ENCODE measurements around the gene FBXO27.

FBXO27 gene

DNA sequence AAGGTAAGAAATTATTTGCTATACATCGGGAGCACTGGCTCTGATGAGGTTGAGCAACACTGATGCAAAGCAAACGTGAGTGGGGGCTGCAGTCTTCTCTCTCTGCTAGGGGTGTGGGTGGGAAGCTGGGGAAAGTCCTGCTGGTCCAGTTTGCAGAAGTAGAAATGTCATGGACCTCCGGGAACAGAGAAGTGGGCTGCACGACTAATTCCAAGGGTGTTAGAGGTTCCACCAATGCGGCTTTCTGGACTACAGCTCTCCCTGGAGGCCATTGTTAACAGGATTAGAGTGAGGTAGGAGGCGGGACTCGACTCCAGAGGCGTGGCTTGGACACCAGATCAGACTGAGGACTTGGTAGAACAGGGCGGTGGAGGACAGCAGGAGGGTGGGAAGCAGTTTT is 5.7 kb upstream of the FBXO27 start:
- Histone ChIP-seq H3K9ac (ENCODE audit: low read depth, low read length) (no peak overlapping the region), H3K4me1 (ENCODE audit: insufficient read depth, low read length) (no peaks in the 10 kb centered on the region), H3K9me3 (ENCODE audit: insufficient read depth, low read length, severe bottlenecking) (no peaks in the 10 kb centered on the region), H3K79me2 (ENCODE audit: insufficient read depth, low read length) (no peaks in the 10 kb centered on the region), H2AFZ (ENCODE audit: low read depth, low read length) (no peak overlapping the region), H3K4me3 (ENCODE audit: low read depth in 1 of 2, low read length in 2 of 2) (no peak overlapping the region), H3K27ac (ENCODE audit: low read length) (no peak overlapping the region), H3K36me3 (ENCODE audit: insufficient read depth, low read length) (no peaks in the 10 kb centered on the region), H4K20me1 (ENCODE audit: insufficient read depth, low read length) (no peaks in the 10 kb centered on the region), H3K4me2 (ENCODE audit: insufficient read depth, low read length) (no peak overlapping the region), H3K27me3 (ENCODE audit: insufficient read depth, low read length, poor library complexity) (no peaks in the 10 kb centered on the region)
- DNase-seq (no peak), ATAC-seq (ENCODE audit: insufficient read depth, low read depth) (no peak)
- no peak for TF ChIP-seq EZH2 (IDR thresholded peaks at IDR 0.05; ENCODE audit: borderline replicate concordance, low read depth, low read length, severe bottlenecking)
- TF ChIP-seq, protein P1, sequence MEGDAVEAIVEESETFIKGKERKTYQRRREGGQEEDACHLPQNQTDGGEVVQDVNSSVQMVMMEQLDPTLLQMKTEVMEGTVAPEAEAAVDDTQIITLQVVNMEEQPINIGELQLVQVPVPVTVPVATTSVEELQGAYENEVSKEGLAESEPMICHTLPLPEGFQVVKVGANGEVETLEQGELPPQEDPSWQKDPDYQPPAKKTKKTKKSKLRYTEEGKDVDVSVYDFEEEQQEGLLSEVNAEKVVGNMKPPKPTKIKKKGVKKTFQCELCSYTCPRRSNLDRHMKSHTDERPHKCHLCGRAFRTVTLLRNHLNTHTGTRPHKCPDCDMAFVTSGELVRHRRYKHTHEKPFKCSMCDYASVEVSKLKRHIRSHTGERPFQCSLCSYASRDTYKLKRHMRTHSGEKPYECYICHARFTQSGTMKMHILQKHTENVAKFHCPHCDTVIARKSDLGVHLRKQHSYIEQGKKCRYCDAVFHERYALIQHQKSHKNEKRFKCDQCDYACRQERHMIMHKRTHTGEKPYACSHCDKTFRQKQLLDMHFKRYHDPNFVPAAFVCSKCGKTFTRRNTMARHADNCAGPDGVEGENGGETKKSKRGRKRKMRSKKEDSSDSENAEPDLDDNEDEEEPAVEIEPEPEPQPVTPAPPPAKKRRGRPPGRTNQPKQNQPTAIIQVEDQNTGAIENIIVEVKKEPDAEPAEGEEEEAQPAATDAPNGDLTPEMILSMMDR (IDR thresholded peaks at IDR 0.05; ENCODE audit: borderline replicate concordance, extremely low read depth, low read length, poor library complexity, severe bottlenecking): no peak

DNA sequence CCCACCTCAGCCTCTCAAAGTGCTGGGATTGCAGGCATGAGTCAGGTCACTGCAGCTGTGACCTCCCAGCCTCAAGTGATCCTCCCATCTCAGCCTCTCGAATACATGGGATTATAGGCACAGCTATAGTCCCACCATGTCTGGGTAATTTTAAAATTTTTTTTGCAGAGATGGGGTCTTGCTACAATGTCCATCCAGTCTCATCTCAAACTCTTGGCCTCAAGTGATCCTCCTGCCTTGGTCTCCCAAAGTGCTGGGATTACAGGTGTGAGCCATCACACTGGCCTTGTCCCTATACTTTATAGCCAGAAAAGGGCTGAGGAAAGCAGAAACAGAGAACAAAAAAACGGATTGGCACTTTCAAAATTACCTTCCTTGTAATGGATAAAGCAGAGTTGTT is 4.8 kb upstream of the FBXO27 start:
- Histone ChIP-seq H2AFZ (ENCODE audit: low read depth, low read length) (no peak overlapping the region), H3K4me1 (ENCODE audit: insufficient read depth, low read length) (no peaks in the 10 kb centered on the region), H3K36me3 (ENCODE audit: insufficient read depth, low read length) (no peaks in the 10 kb centered on the region), H4K20me1 (ENCODE audit: insufficient read depth, low read length) (no peaks in the 10 kb centered on the region), H3K9me3 (ENCODE audit: insufficient read depth, low read length, severe bottlenecking) (no peaks in the 10 kb centered on the region), H3K27ac (ENCODE audit: low read length) (no peak overlapping the region), H3K27me3 (ENCODE audit: insufficient read depth, low read length, poor library complexity) (no peaks in the 10 kb centered on the region), H3K9ac (ENCODE audit: low read depth, low read length) (no peak overlapping the region), H3K79me2 (ENCODE audit: insufficient read depth, low read length) (no peaks in the 10 kb centered on the region), H3K4me3 (ENCODE audit: low read depth in 1 of 2, low read length in 2 of 2) (no peak overlapping the region), H3K4me2 (ENCODE audit: insufficient read depth, low read length) (no peak overlapping the region)
- ATAC-seq (ENCODE audit: insufficient read depth, low read depth) (no peak), DNase-seq (no peak)
- TF ChIP-seq EZH2 (IDR thresholded peaks at IDR 0.05; ENCODE audit: borderline replicate concordance, low read depth, low read length, severe bottlenecking): no peak
- TF ChIP-seq, protein P1 (IDR thresholded peaks at IDR 0.05; ENCODE audit: borderline replicate concordance, extremely low read depth, low read length, poor library complexity, severe bottlenecking): no peak

DNA sequence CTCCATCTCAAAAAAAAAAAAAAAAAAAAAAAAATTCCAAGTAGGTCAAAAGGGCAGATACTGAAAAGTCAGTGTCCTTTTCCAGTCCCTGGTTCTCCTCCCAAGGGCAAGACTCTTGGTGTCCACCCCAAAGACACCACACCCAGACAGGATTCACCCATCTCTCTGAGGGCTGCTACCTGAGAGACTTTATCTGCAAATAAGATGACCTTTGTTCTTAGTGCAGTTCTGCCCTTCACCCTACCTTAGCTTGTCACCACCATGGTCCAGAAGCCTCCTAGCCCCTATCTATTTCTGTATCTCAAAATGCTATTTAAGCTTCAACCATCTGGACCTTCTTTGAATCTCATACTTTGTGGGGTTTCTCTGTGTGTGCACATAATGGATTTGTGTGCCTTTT is 4.2 kb upstream of the FBXO27 start:
- ATAC-seq (ENCODE audit: insufficient read depth, low read depth): no peak
- H3K4me1 ChIP-seq (ENCODE audit: insufficient read depth, low read length): no peaks in the 10 kb centered on the region

More for the DNA sequence above, 4.2 kb upstream of the FBXO27 start:
- Histone ChIP-seq H2AFZ (ENCODE audit: low read depth, low read length) (no peak overlapping the region), H3K79me2 (ENCODE audit: insufficient read depth, low read length) (no peaks in the 10 kb centered on the region), H3K9ac (ENCODE audit: low read depth, low read length) (no peak overlapping the region), H4K20me1 (ENCODE audit: insufficient read depth, low read length) (no peaks in the 10 kb centered on the region), H3K4me3 (ENCODE audit: low read depth in 1 of 2, low read length in 2 of 2) (no peak overlapping the region), H3K27me3 (ENCODE audit: insufficient read depth, low read length, poor library complexity) (no peaks in the 10 kb centered on the region), H3K36me3 (ENCODE audit: insufficient read depth, low read length) (no peaks in the 10 kb centered on the region), H3K9me3 (ENCODE audit: insufficient read depth, low read length, severe bottlenecking) (no peaks in the 10 kb centered on the region), H3K4me2 (ENCODE audit: insufficient read depth, low read length) (no peak overlapping the region), H3K27ac (ENCODE audit: low read length) (no peak overlapping the region)
- TF ChIP-seq, protein P1 (IDR thresholded peaks at IDR 0.05; ENCODE audit: borderline replicate concordance, extremely low read depth, low read length, poor library complexity, severe bottlenecking): no peak
- TF ChIP-seq EZH2 (IDR thresholded peaks at IDR 0.05; ENCODE audit: borderline replicate concordance, low read depth, low read length, severe bottlenecking): no peak
- no peak for DNase-seq
